HG03520 (cell line): Measurements from ENCODE around the gene UBE2S.
"Not testable (repeated sequence)": the region's sequence is repeated elsewhere in the genome, so short reads cannot be mapped to it uniquely, and the experiment has no call there.

Source experiments
- ATAC-seq: cut with Tn5 transposase; IDR thresholded peaks from one replicate; pipeline ENCODE4 v1.9.1; 2021; ENCODE audit warnings: mild to moderate bottlenecking, moderate library complexity; ENCODE audit not compliant: unreplicated experiment

Gene UBE2S

GRCh38 chr19:55407550-55407799 lies at the start of gene UBE2S:
TSS of gene UBE2S (minus strand) at chr19:55407788. CDS start at chr19:55407589, 199 bp downstream.
- not testable (repeated sequence) for ATAC-seq

GRCh38 chr19:55456347-55456746 lies 48.8 kb upstream of the UBE2S start:
- ATAC-seq: no peak

- no peak for ATAC-seq
Measured at GRCh38 chr19:55455576-55456235, 48.1 kb upstream of the UBE2S start.

- ATAC-seq: no peak
Measured at GRCh38 chr19:55454787-55455243, 47.2 kb upstream of the UBE2S start.

- ATAC-seq: no peak
Measured at GRCh38 chr19:55453511-55454260, 46.1 kb upstream of the UBE2S start.

GRCh38 chr19:55452749-55453346 lies 45.3 kb upstream of the UBE2S start:
- no peak for ATAC-seq

- ATAC-seq: no peak
Measured at GRCh38 chr19:55451965-55452748, 44.6 kb upstream of the UBE2S start.

- no peak for ATAC-seq
Measured at GRCh38 chr19:55451163-55451964, 43.8 kb upstream of the UBE2S start.

- no peak for ATAC-seq
Measured at GRCh38 chr19:55449469-55449868, 41.9 kb upstream of the UBE2S start.

GRCh38 chr19:55448175-55448490 lies 40.5 kb upstream of the UBE2S start:
- not testable (repeated sequence) for ATAC-seq

GRCh38 chr19:55447421-55448174 lies 40.0 kb upstream of the UBE2S start:
- no peak for ATAC-seq

- no peak for ATAC-seq
Measured at GRCh38 chr19:55446060-55446459, 38.5 kb upstream of the UBE2S start.

GRCh38 chr19:55444646-55445045 lies 37.1 kb upstream of the UBE2S start:
- no peak for ATAC-seq

- no peak for ATAC-seq
Measured at GRCh38 chr19:55443824-55444480, 36.4 kb upstream of the UBE2S start.

- ATAC-seq: no peak
Measured at GRCh38 chr19:55443045-55443823, 35.6 kb upstream of the UBE2S start, which contains the start of gene SHISA7. TSS of gene SHISA7 (minus strand) at chr19:55443300. CDS start at chr19:55442863, 437 bp downstream.

- ATAC-seq: no peak
Measured at GRCh38 chr19:55442372-55442961, 34.9 kb upstream of the UBE2S start.

- no peak for ATAC-seq
Measured at GRCh38 chr19:55441692-55442321, 34.2 kb upstream of the UBE2S start.

GRCh38 chr19:55441319-55441691 lies 33.7 kb upstream of the UBE2S start:
- no peak for ATAC-seq
